GM23338 (cell line): ENCODE results near the gene CPM. TPM values are rescaled to one million over a fixed set of nuclear protein-coding genes. Genes with fewer than 3 reads are reported as not detected.

Experiments
- ATAC-seq: fragments of 200-7000 bp; cut with Tn5 transposase; 3 replicates; pipeline ENCODE4 v1.9.1; 2020
- DNase-seq: peaks from one replicate; pipeline ENCODE4 v3.0.0-alpha.2; 2015; ENCODE audit warnings: low spot score
- H2AFZ ChIP-seq: fragments of 200-600 bp; sonication (generic); 2 replicates; pipeline ENCODE4 v1.8.0; 2016; ENCODE audit warnings: antibody characterized with exemption, mild to moderate bottlenecking, moderate library complexity
- H3F3A ChIP-seq: fragments of 200-600 bp; sonication (generic); replicated peaks from 2 replicates; pipeline ENCODE4 v1.8.0; 2017; ENCODE audit warnings: antibody characterized with exemption, mixed run types, low read depth
- H3K27ac ChIP-seq: fragments of 200-600 bp; sonication (generic); 2 replicates; pipeline ENCODE4 v1.6.1; 2016; ENCODE audit warnings: low read depth
- H3K27me3 ChIP-seq: fragments of 200-600 bp; sonication (generic); 2 replicates; pipeline ENCODE4 v1.8.0; 2016; ENCODE audit warnings: mild to moderate bottlenecking, mixed run types, moderate library complexity; ENCODE audit not compliant: insufficient read depth
- H3K36me3 ChIP-seq: fragments of 200-600 bp; sonication (generic); 2 replicates; pipeline ENCODE4 v1.8.0; 2016; ENCODE audit warnings: mild to moderate bottlenecking; ENCODE audit not compliant: insufficient read depth
- H3K4me1 ChIP-seq: fragments of 200-600 bp; sonication (generic); 2 replicates; pipeline ENCODE4 v1.8.0; 2016; ENCODE audit warnings: mild to moderate bottlenecking, moderate library complexity; ENCODE audit not compliant: insufficient read depth
- H3K4me2 ChIP-seq: fragments of 200-600 bp; sonication (generic); 2 replicates; pipeline ENCODE4 v1.7.1; 2017; ENCODE audit warnings: mixed run types
- H3K4me3 ChIP-seq: fragments of 200-600 bp; sonication (generic); 2 replicates; pipeline ENCODE4 v1.6.1; 2016; ENCODE audit warnings: mixed run types
- H3K79me2 ChIP-seq: fragments of 200-600 bp; sonication (generic); replicated peaks from 2 replicates; pipeline ENCODE4 v1.8.0; 2017; ENCODE audit warnings: mild to moderate bottlenecking; ENCODE audit not compliant: insufficient read depth
- H3K9me2 ChIP-seq: fragments of 200-600 bp; sonication (generic); 2 replicates; pipeline ENCODE4 v1.8.0; 2017; ENCODE audit not compliant: insufficient read depth
- H4K20me1 ChIP-seq: fragments of 200-600 bp; sonication (generic); replicated peaks from 2 replicates; pipeline ENCODE4 v1.8.0; 2017; ENCODE audit warnings: mild to moderate bottlenecking; ENCODE audit not compliant: insufficient read depth
- H3K27ac Mint-ChIP-seq: 2 replicates; pipeline ENCODE4 v1.8.0; 2020; ENCODE audit warnings: inconsistent platforms, mild to moderate bottlenecking, moderate library complexity, mixed read lengths
- H3K27me3 Mint-ChIP-seq: 3 replicates; pipeline ENCODE4 v1.8.0; 2022; ENCODE audit warnings: low read depth, mild to moderate bottlenecking, moderate library complexity, mixed read lengths, inconsistent platforms; ENCODE audit not compliant: insufficient read depth, poor library complexity
- H3K36me3 Mint-ChIP-seq: 3 replicates; pipeline ENCODE4 v1.8.0; 2021; ENCODE audit warnings: low read depth, mild to moderate bottlenecking, inconsistent platforms, moderate library complexity, mixed read lengths
- H3K4me1 Mint-ChIP-seq: 3 replicates; pipeline ENCODE4 v1.8.0; 2020; ENCODE audit warnings: mild to moderate bottlenecking, inconsistent platforms, mixed read lengths
- H3K4me3 Mint-ChIP-seq: 3 replicates; pipeline ENCODE4 v1.8.0; 2021; ENCODE audit warnings: moderate library complexity, mild to moderate bottlenecking, inconsistent platforms, mixed read lengths
- H3K9me3 Mint-ChIP-seq: 3 replicates; pipeline ENCODE4 v1.8.0; 2020; ENCODE audit warnings: moderate library complexity, mild to moderate bottlenecking, inconsistent platforms, mixed read lengths
- CREB1 ChIP-seq: fragments of 250-450 bp; sonication (Bioruptor Pico); IDR thresholded peaks from 2 replicates; pipeline ENCODE4 v1.5.0; 2020; ENCODE audit warnings: low read depth, mild to moderate bottlenecking, moderate library complexity
- CTCF ChIP-seq, 2 experiments: fragments of 200-600 bp in 1 of 2; sonication (generic) in 1 of 2; conservative IDR thresholded peaks; 2 replicates each; pipeline versions ENCODE4 v1.5.1 to v1.6.1; 2016 to 2017; ENCODE audit warnings: antibody characterized with exemption in 2 of 2, low read depth in 2 of 2, mild to moderate bottlenecking in 2 of 2, moderate library complexity in 1 of 2
- EZH2 ChIP-seq: fragments of 200-600 bp; sonication (generic); IDR thresholded peaks from one replicate; pipeline ENCODE4 v1.8.0; 2017; ENCODE audit warnings: antibody characterized with exemption, mild to moderate bottlenecking, low read depth; ENCODE audit not compliant: unreplicated experiment
- EZH2phosphoT487 ChIP-seq: fragments of 200-600 bp; sonication (generic); IDR thresholded peaks from one replicate; pipeline ENCODE4 v1.8.1; 2018; ENCODE audit warnings: antibody characterized with exemption; ENCODE audit not compliant: unreplicated experiment
- JUNB ChIP-seq: IDR thresholded peaks from one replicate; pipeline ENCODE4 v1.6.1; 2016; ENCODE audit warnings: antibody characterized with exemption; ENCODE audit not compliant: unreplicated experiment
- NANOG ChIP-seq: IDR thresholded peaks from 2 replicates; pipeline ENCODE4 v1.6.1; 2016; ENCODE audit warnings: antibody characterized with exemption, borderline replicate concordance
- POLR2AphosphoS5 ChIP-seq: IDR thresholded peaks from 2 replicates; pipeline ENCODE4 v1.6.1; 2016; ENCODE audit warnings: antibody characterized with exemption, low read depth
- STAT1 ChIP-seq: IDR thresholded peaks from one replicate; pipeline ENCODE4 v1.6.1; 2016; ENCODE audit warnings: antibody characterized with exemption; ENCODE audit not compliant: unreplicated experiment
- ZNF114 ChIP-seq: fragments of 250-450 bp; sonication (Bioruptor Pico); IDR thresholded peaks from 2 replicates; pipeline ENCODE4 v1.5.0; 2020; ENCODE audit warnings: mild to moderate bottlenecking, moderate library complexity
- ZNF331 ChIP-seq: fragments of 250-450 bp; sonication (Bioruptor Pico); IDR thresholded peaks from 2 replicates; pipeline ENCODE4 v1.5.0; 2020; ENCODE audit warnings: low read depth, mild to moderate bottlenecking, moderate library complexity
- polyA plus RNA-seq: library from polyadenylated mRNA; unstranded; fragments of >200 nt; fragmentation: Nextera tagmentation; extraction: Ambion mirVana; gene quantifications from 2 replicates; pipeline ENCODE4 v1.2.1, GENCODE V29; 2016
- total RNA-seq: library from RNA; depleted of rRNA; stranded (reverse); fragments of >200 nt; shearing (Covaris generic); gene quantifications from 2 replicates; pipeline ENCODE4 v1.2.3, GENCODE V29; 2014
- TF ChIP-seq, protein P1 (sequence below): IDR thresholded peaks from one replicate; pipeline ENCODE4 v1.6.1; 2018; ENCODE audit warnings: antibody characterized with exemption; ENCODE audit not compliant: unreplicated experiment
- TF ChIP-seq, protein P2 (sequence below): IDR thresholded peaks from 2 replicates; pipeline ENCODE4 v1.6.1; 2016; ENCODE audit warnings: antibody characterized with exemption

Gene CPM
- total and polyA plus RNA-seq, 2 experiments from 2014 or later = 0.37 to 5.8 TPM

DNA sequence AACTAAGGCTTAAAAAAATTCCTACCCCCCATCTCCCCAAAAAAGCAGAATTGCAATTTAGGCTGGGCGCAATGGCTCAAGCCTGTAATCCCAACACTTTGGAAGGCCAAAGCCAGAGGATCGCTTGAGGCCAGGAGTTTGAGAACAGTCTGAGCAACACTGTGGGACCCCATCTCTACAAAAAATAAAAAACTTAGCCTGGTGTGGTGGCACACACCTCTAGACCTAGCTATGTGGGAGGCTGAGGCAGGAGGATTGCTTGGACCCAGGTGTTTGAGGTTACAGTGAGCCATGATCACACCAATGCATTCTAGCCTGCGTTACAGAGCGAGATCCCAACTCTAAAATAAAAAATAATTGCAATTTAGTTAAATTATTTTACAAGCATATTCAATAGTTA is 54.1 kb downstream of the CPM start (continued):
- TF ChIP-seq, protein P1, sequence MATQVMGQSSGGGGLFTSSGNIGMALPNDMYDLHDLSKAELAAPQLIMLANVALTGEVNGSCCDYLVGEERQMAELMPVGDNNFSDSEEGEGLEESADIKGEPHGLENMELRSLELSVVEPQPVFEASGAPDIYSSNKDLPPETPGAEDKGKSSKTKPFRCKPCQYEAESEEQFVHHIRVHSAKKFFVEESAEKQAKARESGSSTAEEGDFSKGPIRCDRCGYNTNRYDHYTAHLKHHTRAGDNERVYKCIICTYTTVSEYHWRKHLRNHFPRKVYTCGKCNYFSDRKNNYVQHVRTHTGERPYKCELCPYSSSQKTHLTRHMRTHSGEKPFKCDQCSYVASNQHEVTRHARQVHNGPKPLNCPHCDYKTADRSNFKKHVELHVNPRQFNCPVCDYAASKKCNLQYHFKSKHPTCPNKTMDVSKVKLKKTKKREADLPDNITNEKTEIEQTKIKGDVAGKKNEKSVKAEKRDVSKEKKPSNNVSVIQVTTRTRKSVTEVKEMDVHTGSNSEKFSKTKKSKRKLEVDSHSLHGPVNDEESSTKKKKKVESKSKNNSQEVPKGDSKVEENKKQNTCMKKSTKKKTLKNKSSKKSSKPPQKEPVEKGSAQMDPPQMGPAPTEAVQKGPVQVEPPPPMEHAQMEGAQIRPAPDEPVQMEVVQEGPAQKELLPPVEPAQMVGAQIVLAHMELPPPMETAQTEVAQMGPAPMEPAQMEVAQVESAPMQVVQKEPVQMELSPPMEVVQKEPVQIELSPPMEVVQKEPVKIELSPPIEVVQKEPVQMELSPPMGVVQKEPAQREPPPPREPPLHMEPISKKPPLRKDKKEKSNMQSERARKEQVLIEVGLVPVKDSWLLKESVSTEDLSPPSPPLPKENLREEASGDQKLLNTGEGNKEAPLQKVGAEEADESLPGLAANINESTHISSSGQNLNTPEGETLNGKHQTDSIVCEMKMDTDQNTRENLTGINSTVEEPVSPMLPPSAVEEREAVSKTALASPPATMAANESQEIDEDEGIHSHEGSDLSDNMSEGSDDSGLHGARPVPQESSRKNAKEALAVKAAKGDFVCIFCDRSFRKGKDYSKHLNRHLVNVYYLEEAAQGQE = no peak
- TF ChIP-seq CTCF (conservative IDR thresholded peaks at IDR 0.05; ENCODE audit: low read depth in 2 of 2) = no peak
- TF ChIP-seq, protein P2, sequence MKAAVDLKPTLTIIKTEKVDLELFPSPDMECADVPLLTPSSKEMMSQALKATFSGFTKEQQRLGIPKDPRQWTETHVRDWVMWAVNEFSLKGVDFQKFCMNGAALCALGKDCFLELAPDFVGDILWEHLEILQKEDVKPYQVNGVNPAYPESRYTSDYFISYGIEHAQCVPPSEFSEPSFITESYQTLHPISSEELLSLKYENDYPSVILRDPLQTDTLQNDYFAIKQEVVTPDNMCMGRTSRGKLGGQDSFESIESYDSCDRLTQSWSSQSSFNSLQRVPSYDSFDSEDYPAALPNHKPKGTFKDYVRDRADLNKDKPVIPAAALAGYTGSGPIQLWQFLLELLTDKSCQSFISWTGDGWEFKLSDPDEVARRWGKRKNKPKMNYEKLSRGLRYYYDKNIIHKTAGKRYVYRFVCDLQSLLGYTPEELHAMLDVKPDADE = no peak
- TF ChIP-seq JUNB = no peak
- TF ChIP-seq ZNF114 = no peak
- no peak for TF ChIP-seq ZNF331 (CRISPR knock-in tag)
- no peak for TF ChIP-seq EZH2phosphoT487

GRCh38 chr12:68878283-68878682 is 54.7 kb downstream of the CPM start:
- Histone ChIP-seq H3K27me3 (no peaks in the 10 kb centered on the region), H3F3A (no peaks in the 10 kb centered on the region), H2AFZ (no peak overlapping the region), H3K4me1 (no peaks in the 10 kb centered on the region), H3K4me2 (no peak overlapping the region), H3K36me3 (no peaks in the 10 kb centered on the region), H3K79me2 (no peaks in the 10 kb centered on the region), H4K20me1 (no peaks in the 10 kb centered on the region), H3K9me2 (no peaks in the 10 kb centered on the region), H3K4me3 (no peak overlapping the region), H3K27ac (no peak overlapping the region)
- Mint-ChIP-seq H3K27ac (no peak overlapping the region), H3K27me3 (peaks cover 3% of the 10 kb centered on the region), H3K36me3 (no peaks in the 10 kb centered on the region), H3K4me1 (no peaks in the 10 kb centered on the region), H3K9me3 (no peaks in the 10 kb centered on the region), H3K4me3 (no peak overlapping the region)
- ATAC-seq (no peak), DNase-seq (no peak)
- TF ChIP-seq EZH2phosphoT487 = no peak
- TF ChIP-seq, protein P1 = no peak
- TF ChIP-seq NANOG = no peak
- TF ChIP-seq POLR2AphosphoS5 = no peak
- TF ChIP-seq CTCF (conservative IDR thresholded peaks at IDR 0.05; ENCODE audit: low read depth in 2 of 2) = no peak
- no peak for TF ChIP-seq JUNB
- TF ChIP-seq CREB1 (CRISPR knock-in tag) = no peak
- TF ChIP-seq, protein P2 = no peak
- no peak for TF ChIP-seq ZNF114
- TF ChIP-seq STAT1 = no peak
- TF ChIP-seq ZNF331 (CRISPR knock-in tag) = no peak
- no peak for TF ChIP-seq EZH2
